ENCODE results near the gene TRANK1.
"Not testable (repeated sequence)": the region's sequence is repeated elsewhere in the genome, so short reads cannot be mapped to it uniquely, and the experiment has no call there.

The TRANK1 gene

GRCh38 chr3:36965440-36965839, 20.6 kb upstream of the TRANK1 start:
- no peak overlapping the region for H3K4me3 ChIP-seq (ENCODE audit: low read depth, low read length)

GRCh38 chr3:36964817-36965216, 20.0 kb upstream of the TRANK1 start:
- no peak overlapping the region for H3K4me3 ChIP-seq (ENCODE audit: low read depth, low read length)
- no peak for TF ChIP-seq CTCF (IDR thresholded peaks at IDR 0.05; ENCODE audit: low read depth, low read length)

More at GRCh38 chr3:36965440-36965839, 20.6 kb upstream of the TRANK1 start:
- TF ChIP-seq CTCF (IDR thresholded peaks at IDR 0.05; ENCODE audit: low read depth, low read length), result no peak

- TF ChIP-seq CTCF (IDR thresholded peaks at IDR 0.05; ENCODE audit: low read depth, low read length), result no peak
These were observed 19.5 kb upstream of the TRANK1 start for GRCh38 chr3:36964331-36964730.

GRCh38 chr3:36963008-36963407, 18.2 kb upstream of the TRANK1 start:
- H3K4me3 ChIP-seq (ENCODE audit: low read depth, low read length), result not testable (repeated sequence)

More at GRCh38 chr3:36964331-36964730, 19.5 kb upstream of the TRANK1 start:
- no peak overlapping the region for H3K4me3 ChIP-seq (ENCODE audit: low read depth, low read length)

GRCh38 chr3:36960502-36960901, 15.6 kb upstream of the TRANK1 start:
- no peak overlapping the region for H3K4me3 ChIP-seq (ENCODE audit: low read depth, low read length)
- TF ChIP-seq CTCF (IDR thresholded peaks at IDR 0.05; ENCODE audit: low read depth, low read length), result no peak

GRCh38 chr3:36959821-36960220, 15.0 kb upstream of the TRANK1 start:
- no peak for TF ChIP-seq CTCF (IDR thresholded peaks at IDR 0.05; ENCODE audit: low read depth, low read length)

GRCh38 chr3:36957862-36958686, 13.2 kb upstream of the TRANK1 start:
- no peak overlapping the region for H3K4me3 ChIP-seq (ENCODE audit: low read depth, low read length)
- no peak for TF ChIP-seq CTCF (IDR thresholded peaks at IDR 0.05; ENCODE audit: low read depth, low read length)

More at GRCh38 chr3:36959821-36960220, 15.0 kb upstream of the TRANK1 start:
- H3K4me3 ChIP-seq (ENCODE audit: low read depth, low read length), result no peak overlapping the region
